Panc1 (cell line): ENCODE data around the gene SLC5A8. TPM values are rescaled to one million over a fixed set of nuclear protein-coding genes. Genes with fewer than 3 reads are reported as not detected.
"Not testable (repeated sequence)": the region's sequence is repeated elsewhere in the genome, so short reads cannot be mapped to it uniquely, and the experiment has no call there.

Experiments
- ATAC-seq: fragments of 200-7000 bp; cut with Tn5 transposase; 2 replicates; pipeline ENCODE4 v1.9.1; 2020; ENCODE audit warnings: mild to moderate bottlenecking, moderate library complexity
- BruUV-seq: library from RNA; stranded (reverse); fragments of 400-500 nt; replicated peaks from 2 replicates; lab custom pipeline; 2021; lab: Mats Ljungman, UMichigan
- CTCF ChIA-PET: fragments of 300-600 bp; sonication (Branson Sonifier 250); formaldehyde crosslinking; loops from one replicate; lab custom pipeline; 2022; ENCODE audit warnings: antibody characterized with exemption; lab: Charles Lee
- POLR2A ChIA-PET: fragments of 300-600 bp; sonication (Branson Sonifier 250); formaldehyde crosslinking; loops from one replicate; lab custom pipeline; 2022; ENCODE audit warnings: antibody characterized with exemption; lab: Charles Lee
- DNase-seq: peaks from one replicate; pipeline ENCODE4 v3.0.0-alpha.2; 2010; ENCODE audit warnings: low read depth, low spot score
- H3K27ac ChIP-seq: 2 replicates; pipeline ENCODE4 v1.5.1; 2011; ENCODE audit warnings: mild to moderate bottlenecking, low read length, inconsistent platforms
- H3K27me3 ChIP-seq: fragments of 200-500 bp; sonication (Bioruptor generic); 2 replicates; pipeline ENCODE4 v1.6.0; 2014; ENCODE audit warnings: low read length, inconsistent platforms; ENCODE audit not compliant: control insufficient read depth, insufficient read depth
- H3K36me3 ChIP-seq: fragments of 200-500 bp; sonication (Bioruptor generic); 2 replicates; pipeline ENCODE4 v1.5.1; 2014; ENCODE audit warnings: inconsistent platforms, mild to moderate bottlenecking, low read length, moderate library complexity; ENCODE audit not compliant: control insufficient read depth, insufficient read depth
- H3K4me1 ChIP-seq: 2 replicates; pipeline ENCODE4 v1.5.1; 2011; ENCODE audit warnings: inconsistent platforms, mild to moderate bottlenecking, low read length, moderate library complexity; ENCODE audit not compliant: control insufficient read depth, insufficient read depth
- H3K4me3 ChIP-seq, 2 experiments: 2 replicates each; pipeline ENCODE4 v1.5.1; 2011 to 2012; ENCODE audit warnings: low read depth in 2 of 2, low read length in 2 of 2, mild to moderate bottlenecking in 2 of 2, inconsistent platforms in 1 of 2, moderate library complexity in 1 of 2
- H3K9me3 ChIP-seq: fragments of 200-500 bp; sonication (Bioruptor generic); 2 replicates; pipeline ENCODE4 v1.5.1; 2014; ENCODE audit warnings: low read depth, mild to moderate bottlenecking, inconsistent platforms, low read length, moderate library complexity; ENCODE audit not compliant: control insufficient read depth, insufficient read depth
- CTCF ChIP-seq: fragments of 450-650 bp; IDR thresholded peaks from 2 replicates; pipeline ENCODE4 v1.5.1; 2017; ENCODE audit warnings: mild to moderate bottlenecking
- POLR2AphosphoS5 ChIP-seq: IDR thresholded peaks from 2 replicates; pipeline ENCODE4 v1.6.1; 2012; ENCODE audit warnings: mild to moderate bottlenecking, low read depth, low read length, moderate library complexity
- REST ChIP-seq, 2 experiments: IDR thresholded peaks; 2 replicates each; pipeline ENCODE4 v1.6.1; 2011 to 2012; ENCODE audit warnings: low read depth in 2 of 2, control low read depth in 1 of 2, low read length in 1 of 2, mild to moderate bottlenecking in 1 of 2, moderate library complexity in 1 of 2; ENCODE audit not compliant: insufficient read depth in 1 of 2
- SIN3A ChIP-seq: IDR thresholded peaks from 2 replicates; pipeline ENCODE4 v1.6.1; 2012; ENCODE audit warnings: low read depth, mild to moderate bottlenecking, low read length, moderate library complexity, borderline replicate concordance; ENCODE audit not compliant: insufficient read depth
- TCF7L2 ChIP-seq: IDR thresholded peaks from 2 replicates; pipeline ENCODE4 v1.6.1; 2011; ENCODE audit warnings: mild to moderate bottlenecking, low read depth, low read length, inconsistent platforms
- in situ Hi-C: cut with HindIII; loops from 2 replicates; pipeline ENCODE4 v1.10.0; 2016; ENCODE audit warnings: low sequenced_read_pairs, low pct_unique_long_range_greater_than_20kb
- intact Hi-C: fragments of 100-400 bp; cut with micrococcal nuclease; formaldehyde crosslinking; loops from one replicate; pipeline ENCODE4 v1.10.0; 2022; ENCODE audit not compliant: unreplicated experiment
- total RNA-seq: library from RNA; stranded (reverse); gene quantifications from one replicate; pipeline ENCODE4 v1.2.1, GENCODE V29; 2021; ENCODE audit not compliant: unreplicated experiment

Gene SLC5A8
- total RNA-seq, 1 experiment from 2014 or later = not detected

- TF ChIP-seq POLR2AphosphoS5 (no peak), CTCF (no peak), SIN3A (no peak), REST (IDR thresholded peaks at IDR 0.05; ENCODE audit: insufficient read depth in 1 of 2, low read depth in 2 of 2, low read length in 1 of 2) (no peak), TCF7L2 (no peak)
- H3K4me1 ChIP-seq = no peaks in the 10 kb centered on the region
- POLR2A ChIA-PET = interaction anchor here (0.5 kb wide), 1 partner anchor 29 kb away, joined by 3 read pairs; no protein-coding TSS in a partner anchor
- BruUV-seq = no TSS peak
- H3K9me3 ChIP-seq = no peaks in the 10 kb centered on the region
- CTCF ChIA-PET = no interaction called here
- H3K36me3 ChIP-seq = no peaks in the 10 kb centered on the region
- no peak overlapping the region for H3K27ac ChIP-seq
- no peak overlapping the region for H3K4me3 ChIP-seq
- intact Hi-C loops (no loop called here), in situ Hi-C loops (no loop called here)
- H3K27me3 ChIP-seq = no peaks in the 10 kb centered on the region
- DNase-seq (no peak), ATAC-seq (no peak)
Measured at GRCh38 chr12:101165319-101165718, 44.7 kb downstream of the SLC5A8 start.

- H3K4me1 ChIP-seq, H3K9me3 ChIP-seq, ATAC-seq, POLR2A ChIA-PET, BruUV-seq, H3K4me3 ChIP-seq, intact Hi-C loops, H3K27ac ChIP-seq, in situ Hi-C loops, H3K27me3 ChIP-seq, H3K36me3 ChIP-seq, CTCF ChIA-PET, DNase-seq: not testable (repeated sequence)
Measured at GRCh38 chr12:101145777-101146431, 64.1 kb downstream of the SLC5A8 start.

- ATAC-seq = no peak
Measured at GRCh38 chr12:101127521-101128219, 82.4 kb downstream of the SLC5A8 start.

More at GRCh38 chr12:101127521-101128219, 82.4 kb downstream of the SLC5A8 start:
- TF ChIP-seq POLR2AphosphoS5 (no peak), TCF7L2 (no peak), REST (IDR thresholded peaks at IDR 0.05; ENCODE audit: insufficient read depth in 1 of 2, low read depth in 2 of 2, low read length in 1 of 2) (no peak), CTCF (no peak), SIN3A (no peak)
- no peak overlapping the region for H3K27ac ChIP-seq
- H3K4me1 ChIP-seq = no peaks in the 10 kb centered on the region
- DNase-seq = no peak
- no peak overlapping the region for H3K4me3 ChIP-seq
- H3K36me3 ChIP-seq = no peaks in the 10 kb centered on the region
- intact Hi-C loops (no loop called here), in situ Hi-C loops (no loop called here)
- BruUV-seq = no TSS peak
- H3K9me3 ChIP-seq = no peaks in the 10 kb centered on the region
- CTCF ChIA-PET = no interaction called here
- H3K27me3 ChIP-seq = no peaks in the 10 kb centered on the region
- POLR2A ChIA-PET = no interaction called here
